ENCODE results near the gene SLC9A6.
A peak's percentile ranks its signal among the peaks of the same experiment; 100 is the strongest.
"Not testable (repeated sequence)": the region's sequence is repeated elsewhere in the genome, so short reads cannot be mapped to it uniquely, and the experiment has no call there.

SLC9A6 gene

DNA sequence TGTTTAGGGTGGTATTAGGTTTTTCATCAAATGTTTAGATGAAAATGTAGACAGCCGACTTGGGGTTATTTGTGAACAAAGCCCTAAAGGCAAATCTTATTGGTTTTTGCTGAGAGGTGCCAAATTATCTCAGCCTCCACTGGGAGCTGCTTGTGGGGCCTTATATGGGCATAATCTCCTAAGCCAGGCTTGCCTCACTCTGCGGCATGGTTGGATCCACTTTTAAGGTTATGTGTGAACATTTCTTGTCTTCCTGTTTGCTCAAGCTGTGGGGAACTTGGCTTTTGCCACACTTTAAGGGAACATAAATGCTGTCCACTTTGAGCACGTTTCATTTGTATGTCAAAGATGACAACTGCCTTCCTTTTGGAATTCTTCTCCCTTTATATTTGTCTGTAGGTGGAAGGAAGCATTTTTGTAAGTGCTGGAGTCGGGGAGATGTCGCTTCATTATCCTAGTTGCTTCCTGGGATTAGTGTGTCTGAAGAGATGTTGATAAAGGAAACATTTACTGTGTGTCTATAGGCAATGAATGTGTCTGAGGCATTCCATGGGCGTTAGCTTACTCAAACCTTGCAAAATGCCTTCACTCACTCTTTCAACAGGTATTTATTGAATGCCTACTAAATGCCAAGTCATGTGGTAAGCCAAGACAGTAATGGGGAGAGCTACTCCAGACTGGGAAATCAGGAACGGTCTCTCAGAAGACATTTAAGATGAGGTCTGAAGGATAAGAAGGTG, 78.3 kb downstream of the SLC9A6 start:
- Mint-ChIP-seq H3K4me3 (no peak overlapping the region), H3K27me3 (ENCODE audit: low read depth) (no peaks in the 10 kb centered on the region), H3K27ac (peak overlapping the region; percentile 7)

DNA sequence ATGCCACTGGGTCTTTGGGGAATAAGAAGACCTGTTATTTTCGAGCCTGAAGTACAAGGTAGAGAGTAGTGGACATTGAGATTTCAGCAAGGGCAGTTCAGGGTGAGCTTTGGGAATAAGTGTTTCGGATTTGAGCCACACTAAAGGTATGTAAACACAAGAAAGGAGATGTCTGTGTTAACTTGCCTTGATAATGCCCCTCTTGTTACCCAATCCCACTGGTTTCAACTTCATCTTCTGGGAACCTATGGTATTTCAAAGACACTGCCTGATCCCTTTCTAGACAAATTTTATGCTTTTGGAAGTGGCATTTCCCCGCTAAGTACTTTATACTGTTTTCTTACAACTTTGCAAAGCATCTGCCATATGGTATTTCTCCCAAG, 79.4 kb downstream of the SLC9A6 start:
- Mint-ChIP-seq H3K9me3 (no peaks in the 10 kb centered on the region), H3K27ac (peak overlapping the region; percentile 31), H3K27me3 (ENCODE audit: low read depth) (no peaks in the 10 kb centered on the region), H3K4me1 (ENCODE audit: low read depth) (peaks cover 12% of the 10 kb centered on the region), H3K4me3 (no peak overlapping the region), H3K36me3 (ENCODE audit: low read depth) (no peaks in the 10 kb centered on the region)

More for the DNA sequence above, 78.3 kb downstream of the SLC9A6 start:
- Mint-ChIP-seq H3K9me3 (no peaks in the 10 kb centered on the region), H3K36me3 (ENCODE audit: low read depth) (no peaks in the 10 kb centered on the region), H3K4me1 (ENCODE audit: low read depth) (peaks cover 11% of the 10 kb centered on the region)

DNA sequence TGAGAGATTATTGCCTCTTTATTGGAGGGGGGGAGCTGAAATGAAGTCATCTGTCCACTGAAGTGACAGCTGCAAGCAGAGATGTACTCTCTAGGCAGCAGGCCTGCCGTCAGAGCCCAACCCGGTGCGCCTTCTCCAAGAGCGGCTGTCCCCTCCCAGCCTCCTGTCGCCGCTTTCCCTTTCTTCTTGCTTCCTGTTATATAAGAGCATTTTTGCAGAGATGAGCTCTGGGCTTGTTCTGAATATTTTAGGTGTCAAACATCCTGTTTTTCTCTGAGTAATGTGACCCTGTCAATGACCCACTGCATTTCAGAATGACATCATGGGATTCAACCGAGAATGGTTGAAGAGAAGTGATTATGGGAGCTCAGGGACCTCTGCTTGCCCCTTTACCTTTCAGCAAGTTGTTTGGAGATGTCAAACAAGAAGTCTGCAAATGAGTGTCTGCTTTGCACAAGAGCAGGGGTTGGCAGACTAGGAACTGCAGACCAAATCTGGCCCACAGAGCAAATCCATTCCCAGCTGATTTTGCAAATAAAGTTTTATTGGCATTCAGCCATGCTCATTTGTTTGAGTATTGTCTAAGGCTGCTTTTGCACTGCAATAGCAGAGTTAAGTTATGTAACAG, 79.9 kb downstream of the SLC9A6 start:
- H3K27ac Mint-ChIP-seq: peak overlapping the region; percentile 31

DNA sequence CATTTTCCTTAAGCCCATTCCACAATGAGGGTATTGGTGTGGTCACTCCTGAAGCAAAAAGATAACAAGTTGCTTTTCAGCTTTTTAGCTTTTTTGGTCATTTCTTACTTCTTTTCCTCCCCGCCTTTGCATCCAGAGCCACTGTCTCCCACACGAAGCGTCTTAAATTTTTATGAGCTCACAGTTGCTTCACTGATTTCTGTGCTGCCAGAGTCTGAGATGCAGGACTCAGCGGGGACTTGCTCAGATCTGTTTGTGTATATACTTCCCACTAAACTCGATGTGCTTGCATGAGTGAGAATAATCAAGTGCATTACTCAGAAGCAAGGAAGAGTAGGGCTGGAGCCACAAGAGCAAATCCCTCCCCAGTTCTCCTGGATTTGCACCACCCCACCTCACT, 81.9 kb downstream of the SLC9A6 start:
- H3K4me3 Mint-ChIP-seq: no peak overlapping the region
- H3K4me1 Mint-ChIP-seq (ENCODE audit: low read depth): peaks cover 21% of the 10 kb centered on the region
- no peaks in the 10 kb centered on the region for H3K27me3 Mint-ChIP-seq (ENCODE audit: low read depth)
- H3K27ac Mint-ChIP-seq: no peak overlapping the region
- no peaks in the 10 kb centered on the region for H3K9me3 Mint-ChIP-seq
- no peaks in the 10 kb centered on the region for H3K36me3 Mint-ChIP-seq (ENCODE audit: low read depth)

More for the DNA sequence above, 79.9 kb downstream of the SLC9A6 start:
- H3K27me3 Mint-ChIP-seq (ENCODE audit: low read depth): no peaks in the 10 kb centered on the region
- no peaks in the 10 kb centered on the region for H3K9me3 Mint-ChIP-seq
- H3K36me3 Mint-ChIP-seq (ENCODE audit: low read depth): no peaks in the 10 kb centered on the region
- no peak overlapping the region for H3K4me3 Mint-ChIP-seq
- peaks cover 13% of the 10 kb centered on the region for H3K4me1 Mint-ChIP-seq (ENCODE audit: low read depth)

DNA sequence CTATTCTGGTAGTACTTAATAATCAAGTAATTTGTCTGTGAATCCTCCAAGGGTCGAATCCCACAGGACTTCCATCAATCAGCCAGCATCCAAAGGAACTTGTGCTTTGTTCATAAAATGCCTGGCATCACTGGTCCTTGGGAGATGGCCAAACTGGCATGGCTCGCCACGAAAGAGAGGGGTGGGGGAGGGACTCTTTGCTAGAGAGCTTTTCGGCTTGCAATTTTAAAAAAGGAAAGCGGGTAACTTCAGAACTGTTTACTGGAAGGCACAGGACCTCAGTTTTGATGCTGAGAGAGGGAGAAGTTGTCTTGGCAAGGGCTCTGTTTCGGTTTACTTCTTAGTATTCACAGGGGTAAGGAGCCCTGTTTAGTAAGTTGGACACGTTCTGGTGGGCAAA, 82.7 kb downstream of the SLC9A6 start:
- Mint-ChIP-seq H3K4me1 (ENCODE audit: low read depth) (peaks cover 21% of the 10 kb centered on the region), H3K27me3 (ENCODE audit: low read depth) (no peaks in the 10 kb centered on the region), H3K36me3 (ENCODE audit: low read depth) (no peaks in the 10 kb centered on the region), H3K9me3 (no peaks in the 10 kb centered on the region), H3K27ac (no peak overlapping the region), H3K4me3 (no peak overlapping the region)

DNA sequence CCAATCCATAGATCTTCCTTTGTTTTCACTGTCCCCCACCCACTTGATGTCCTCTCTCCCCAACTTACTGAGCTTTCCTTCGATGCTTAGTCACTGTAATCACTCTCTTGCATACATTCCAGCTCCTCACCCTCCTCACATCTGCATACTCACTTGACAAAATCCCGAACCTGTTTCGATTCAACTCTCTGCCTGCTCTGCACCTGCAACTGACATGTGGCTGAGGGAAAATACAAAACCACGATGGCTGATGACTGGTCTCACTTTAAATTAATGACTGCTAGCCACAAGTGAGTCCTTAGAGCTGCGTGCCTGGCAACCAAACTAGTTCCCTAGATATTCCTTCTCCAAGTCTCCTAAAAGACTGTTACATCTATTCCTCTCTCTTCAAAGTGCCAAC, 91.7 kb downstream of the SLC9A6 start:
- Mint-ChIP-seq H3K9me3 (no peaks in the 10 kb centered on the region), H3K27ac (no peak overlapping the region), H3K4me3 (no peak overlapping the region), H3K36me3 (ENCODE audit: low read depth) (no peaks in the 10 kb centered on the region), H3K4me1 (ENCODE audit: low read depth) (no peaks in the 10 kb centered on the region), H3K27me3 (ENCODE audit: low read depth) (peaks cover 31% of the 10 kb centered on the region)

DNA sequence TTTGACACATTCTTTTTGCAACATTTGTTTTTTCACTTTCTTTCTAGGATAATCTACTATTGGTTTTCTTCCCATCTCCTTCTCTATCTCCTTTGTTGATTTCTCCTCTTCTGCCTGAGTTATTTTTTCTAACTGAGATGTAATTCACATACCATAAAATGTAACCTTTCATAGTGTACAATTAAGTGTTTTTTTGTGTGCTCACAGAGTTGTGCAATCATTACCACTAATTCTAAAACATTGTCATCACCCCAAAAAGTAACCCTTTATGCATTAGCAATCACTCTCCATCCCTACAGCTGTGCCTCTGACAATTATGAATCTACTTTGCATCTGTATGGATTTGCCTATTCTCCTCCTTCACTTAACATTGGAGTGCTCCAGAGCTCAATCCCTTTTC, 95.5 kb downstream of the SLC9A6 start:
- Mint-ChIP-seq H3K4me1 (ENCODE audit: low read depth) (no peaks in the 10 kb centered on the region), H3K9me3 (no peaks in the 10 kb centered on the region), H3K27me3 (ENCODE audit: low read depth) (peaks cover 33% of the 10 kb centered on the region), H3K4me3 (no peak overlapping the region), H3K27ac (no peak overlapping the region), H3K36me3 (ENCODE audit: low read depth) (no peaks in the 10 kb centered on the region)

DNA sequence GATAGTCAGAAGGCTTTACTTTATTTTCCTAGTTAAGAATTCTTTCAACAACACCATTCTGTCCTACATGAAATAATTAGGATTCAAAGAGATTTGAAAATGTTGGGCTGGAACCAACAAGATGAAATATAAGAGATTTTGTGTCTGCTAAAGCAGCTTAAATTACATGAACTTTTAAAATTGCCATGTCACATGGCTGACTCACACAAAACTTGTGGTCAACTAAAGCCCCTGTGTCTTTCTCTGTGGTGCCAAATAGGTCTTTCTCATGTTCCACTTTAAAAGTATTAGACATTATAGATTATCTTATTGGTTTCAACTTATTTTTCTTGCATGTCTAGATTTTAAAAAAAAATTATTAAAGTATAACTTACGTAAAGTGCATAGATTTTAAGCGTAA, 101.3 kb downstream of the SLC9A6 start:
- Mint-ChIP-seq H3K9me3 (no peaks in the 10 kb centered on the region), H3K27me3 (ENCODE audit: low read depth) (peaks cover 3% of the 10 kb centered on the region), H3K4me3 (no peak overlapping the region), H3K27ac (no peak overlapping the region), H3K4me1 (ENCODE audit: low read depth) (no peaks in the 10 kb centered on the region), H3K36me3 (ENCODE audit: low read depth) (no peaks in the 10 kb centered on the region)

DNA sequence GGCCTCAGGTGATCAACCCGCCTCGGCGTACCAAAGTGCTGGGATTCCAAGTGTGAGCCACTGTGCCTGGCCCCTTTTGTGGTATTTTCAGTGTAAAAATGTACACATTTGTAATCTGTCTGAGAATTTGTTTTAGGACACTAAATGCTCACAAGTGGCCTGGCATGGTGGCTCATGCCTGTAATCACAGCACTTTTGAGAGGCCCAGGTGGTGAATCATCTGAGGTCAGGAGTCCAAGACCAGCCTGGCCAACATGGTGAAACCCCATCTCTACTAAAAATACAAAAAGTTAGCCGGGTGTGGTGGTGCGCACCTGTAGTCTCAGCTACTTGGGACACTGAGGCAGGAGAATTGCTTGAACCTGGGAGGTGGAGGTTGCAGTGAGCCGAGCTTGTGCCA, 106.7 kb downstream of the SLC9A6 start:
- H3K9me3 Mint-ChIP-seq: not testable (repeated sequence)

DNA sequence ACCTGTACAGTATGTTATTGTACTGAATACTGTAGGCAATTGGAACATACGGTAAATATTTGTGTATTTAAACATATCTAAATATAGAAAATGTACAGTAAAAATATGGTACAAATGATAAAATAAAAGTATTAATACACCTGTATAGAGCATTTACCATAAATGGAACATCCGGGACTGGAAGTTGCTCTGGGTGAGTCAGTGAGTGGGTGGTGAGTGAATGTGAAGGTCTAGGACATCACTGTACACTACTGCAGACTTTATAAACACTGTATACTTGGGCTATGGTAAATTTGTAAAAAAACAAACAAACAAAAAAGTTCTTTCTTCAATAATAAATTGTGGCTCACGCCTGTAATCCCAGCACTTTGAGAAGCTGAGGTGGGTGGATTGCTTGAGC, 109.7 kb downstream of the SLC9A6 start:
- no peak overlapping the region for H3K27ac Mint-ChIP-seq
- H3K9me3 Mint-ChIP-seq: no peaks in the 10 kb centered on the region
- H3K27me3 Mint-ChIP-seq (ENCODE audit: low read depth): no peaks in the 10 kb centered on the region
- no peak overlapping the region for H3K4me3 Mint-ChIP-seq
- H3K36me3 Mint-ChIP-seq (ENCODE audit: low read depth): no peaks in the 10 kb centered on the region
- no peaks in the 10 kb centered on the region for H3K4me1 Mint-ChIP-seq (ENCODE audit: low read depth)

More for the DNA sequence above, 106.7 kb downstream of the SLC9A6 start:
- not testable (repeated sequence) for H3K4me1 Mint-ChIP-seq (ENCODE audit: low read depth); H3K27ac Mint-ChIP-seq; H3K27me3 Mint-ChIP-seq (ENCODE audit: low read depth); H3K36me3 Mint-ChIP-seq (ENCODE audit: low read depth); H3K4me3 Mint-ChIP-seq
